HG02840 (cell line): Measurements from ENCODE around the gene MRPL17.

ENCODE experiments used
- ATAC-seq: cut with Tn5 transposase; IDR thresholded peaks from one replicate; pipeline ENCODE4 v1.9.1; 2021; ENCODE audit warnings: mild to moderate bottlenecking, moderate library complexity, moderate number of reproducible peaks; ENCODE audit not compliant: unreplicated experiment, low FRiP score

The MRPL17 gene

GRCh38 chr11:6634534-6634933 lies 48.6 kb downstream of the MRPL17 start:
- ATAC-seq, result no peak

GRCh38 chr11:6633422-6634408 lies 49.4 kb downstream of the MRPL17 start:
- no peak for ATAC-seq

GRCh38 chr11:6632116-6633073 lies 50.7 kb downstream of the MRPL17 start:
- ATAC-seq, result no peak

GRCh38 chr11:6631361-6631890 lies 51.7 kb downstream of the MRPL17 start:
- no peak for ATAC-seq

- no peak for ATAC-seq
These were observed 52.4 kb downstream of the MRPL17 start for GRCh38 chr11:6630632-6631291.
